WTC11 (cell line): Measurements from ENCODE around the gene AURKA.

ENCODE experiments used
- TEAD1 ChIP-seq: sonication (generic); formaldehyde crosslinking; IDR thresholded peaks from 2 replicates; pipeline ENCODE4 v1.8.0; 2022; ENCODE audit warnings: mild to moderate bottlenecking, missing genetic modification reagents
- ZNF121 ChIP-seq: sonication (generic); formaldehyde crosslinking; IDR thresholded peaks from 2 replicates; pipeline ENCODE4 v1.8.0; 2023; ENCODE audit warnings: missing genetic modification reagents
- ZNF416 ChIP-seq: fragments of 250-450 bp; sonication (Bioruptor Pico); IDR thresholded peaks from 2 replicates; pipeline ENCODE4 v1.9.0; 2021; ENCODE audit warnings: mild to moderate bottlenecking, inconsistent platforms
- TF ChIP-seq, protein P1 (sequence below): fragments of 200-600 bp; IDR thresholded peaks from 2 replicates; pipeline ENCODE4 v1.8.0; 2022; ENCODE audit warnings: antibody characterized with exemption
- TF ChIP-seq, protein P2 (sequence below): sonication (generic); formaldehyde crosslinking; IDR thresholded peaks from 2 replicates; pipeline ENCODE4 v1.8.0; 2023; ENCODE audit warnings: mild to moderate bottlenecking, missing genetic modification reagents

- TF ChIP-seq, protein P1, sequence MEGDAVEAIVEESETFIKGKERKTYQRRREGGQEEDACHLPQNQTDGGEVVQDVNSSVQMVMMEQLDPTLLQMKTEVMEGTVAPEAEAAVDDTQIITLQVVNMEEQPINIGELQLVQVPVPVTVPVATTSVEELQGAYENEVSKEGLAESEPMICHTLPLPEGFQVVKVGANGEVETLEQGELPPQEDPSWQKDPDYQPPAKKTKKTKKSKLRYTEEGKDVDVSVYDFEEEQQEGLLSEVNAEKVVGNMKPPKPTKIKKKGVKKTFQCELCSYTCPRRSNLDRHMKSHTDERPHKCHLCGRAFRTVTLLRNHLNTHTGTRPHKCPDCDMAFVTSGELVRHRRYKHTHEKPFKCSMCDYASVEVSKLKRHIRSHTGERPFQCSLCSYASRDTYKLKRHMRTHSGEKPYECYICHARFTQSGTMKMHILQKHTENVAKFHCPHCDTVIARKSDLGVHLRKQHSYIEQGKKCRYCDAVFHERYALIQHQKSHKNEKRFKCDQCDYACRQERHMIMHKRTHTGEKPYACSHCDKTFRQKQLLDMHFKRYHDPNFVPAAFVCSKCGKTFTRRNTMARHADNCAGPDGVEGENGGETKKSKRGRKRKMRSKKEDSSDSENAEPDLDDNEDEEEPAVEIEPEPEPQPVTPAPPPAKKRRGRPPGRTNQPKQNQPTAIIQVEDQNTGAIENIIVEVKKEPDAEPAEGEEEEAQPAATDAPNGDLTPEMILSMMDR, result no peak
- TF ChIP-seq ZNF416 (CRISPR knock-in tag), result no peak
- TF ChIP-seq, protein P2, sequence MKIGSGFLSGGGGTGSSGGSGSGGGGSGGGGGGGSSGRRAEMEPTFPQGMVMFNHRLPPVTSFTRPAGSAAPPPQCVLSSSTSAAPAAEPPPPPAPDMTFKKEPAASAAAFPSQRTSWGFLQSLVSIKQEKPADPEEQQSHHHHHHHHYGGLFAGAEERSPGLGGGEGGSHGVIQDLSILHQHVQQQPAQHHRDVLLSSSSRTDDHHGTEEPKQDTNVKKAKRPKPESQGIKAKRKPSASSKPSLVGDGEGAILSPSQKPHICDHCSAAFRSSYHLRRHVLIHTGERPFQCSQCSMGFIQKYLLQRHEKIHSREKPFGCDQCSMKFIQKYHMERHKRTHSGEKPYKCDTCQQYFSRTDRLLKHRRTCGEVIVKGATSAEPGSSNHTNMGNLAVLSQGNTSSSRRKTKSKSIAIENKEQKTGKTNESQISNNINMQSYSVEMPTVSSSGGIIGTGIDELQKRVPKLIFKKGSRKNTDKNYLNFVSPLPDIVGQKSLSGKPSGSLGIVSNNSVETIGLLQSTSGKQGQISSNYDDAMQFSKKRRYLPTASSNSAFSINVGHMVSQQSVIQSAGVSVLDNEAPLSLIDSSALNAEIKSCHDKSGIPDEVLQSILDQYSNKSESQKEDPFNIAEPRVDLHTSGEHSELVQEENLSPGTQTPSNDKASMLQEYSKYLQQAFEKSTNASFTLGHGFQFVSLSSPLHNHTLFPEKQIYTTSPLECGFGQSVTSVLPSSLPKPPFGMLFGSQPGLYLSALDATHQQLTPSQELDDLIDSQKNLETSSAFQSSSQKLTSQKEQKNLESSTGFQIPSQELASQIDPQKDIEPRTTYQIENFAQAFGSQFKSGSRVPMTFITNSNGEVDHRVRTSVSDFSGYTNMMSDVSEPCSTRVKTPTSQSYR (CRISPR knock-in tag), result no peak
- no peak for TF ChIP-seq ZNF121 (CRISPR knock-in tag)
- TF ChIP-seq TEAD1, result no peak
Measured at GRCh38 chr20:56437196-56437960, 45.4 kb upstream of the AURKA start.
